NCI-H1092 (cell line): ENCODE measurements around the gene SYT9.

Source experiments
- DNase-seq: peaks from one replicate; lab custom pipeline; 2025; lab: John Stamatoyannopoulos, UW

SYT9 gene

GRCh38 chr11:7428196-7428595, 176.5 kb downstream of the SYT9 start:
- no peak for DNase-seq

GRCh38 chr11:7430496-7430895, 178.8 kb downstream of the SYT9 start:
- DNase-seq, result no peak

- no peak for DNase-seq
These were observed 183.5 kb downstream of the SYT9 start for GRCh38 chr11:7435176-7435575.

DNA sequence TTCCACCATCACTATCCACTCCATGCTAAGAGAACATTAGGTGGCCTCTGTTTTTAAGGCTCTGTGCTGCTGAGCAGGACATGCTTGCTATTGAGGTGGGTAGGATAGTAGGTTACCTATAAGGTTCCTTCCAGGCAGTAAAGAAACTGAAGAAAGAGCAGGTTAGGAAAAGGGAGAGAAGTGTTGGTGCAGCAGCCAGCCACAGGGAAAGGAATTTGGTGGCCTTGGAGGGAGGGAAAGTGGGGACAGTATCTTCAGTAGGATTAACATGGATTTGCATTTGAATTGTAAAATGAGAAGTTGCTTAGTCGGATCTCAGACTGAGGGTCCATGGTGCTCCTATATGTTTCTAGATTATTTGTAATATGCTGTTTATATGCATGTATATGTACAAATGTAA, 184.4 kb downstream of the SYT9 start:
- DNase-seq, result no peak

DNA sequence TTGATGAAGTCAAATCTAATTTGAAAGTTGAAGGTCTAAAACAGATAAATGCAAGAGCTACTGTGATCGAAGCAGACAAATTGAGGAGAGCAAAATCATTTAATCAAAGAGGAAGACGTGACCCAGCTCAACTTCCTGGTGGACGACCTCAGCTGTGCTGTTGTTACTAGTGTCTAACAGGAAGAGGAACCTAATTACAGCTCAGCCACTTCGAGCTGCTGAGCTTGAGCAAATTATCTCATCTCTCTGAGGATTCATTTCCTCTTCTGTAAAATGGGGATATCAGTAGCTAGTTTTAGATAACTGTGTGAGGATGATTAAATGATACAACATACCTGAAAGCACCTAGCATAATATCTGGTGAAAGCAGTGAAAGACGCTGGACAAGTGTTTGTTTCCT, 185.0 kb downstream of the SYT9 start:
- no peak for DNase-seq

DNA sequence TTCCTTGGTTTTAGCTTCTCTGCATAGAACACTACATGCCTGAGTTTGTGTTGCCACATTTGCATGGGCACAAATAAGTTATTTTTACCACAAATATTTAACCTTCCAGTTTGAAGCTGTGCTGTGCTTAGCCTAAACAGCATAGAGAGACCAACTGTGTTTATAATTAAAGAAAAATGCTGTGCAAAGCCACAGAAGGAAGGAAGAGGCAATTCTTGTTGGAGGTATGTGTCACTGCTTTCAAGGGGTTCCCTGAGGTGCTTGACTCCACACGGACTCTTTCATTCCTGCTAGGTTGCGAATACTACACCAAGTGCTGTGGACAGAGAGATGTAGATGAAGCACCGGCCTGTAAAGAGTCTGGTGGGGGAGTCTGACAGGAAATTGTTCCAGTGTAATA, 186.0 kb downstream of the SYT9 start:
- DNase-seq, result no peak

DNA sequence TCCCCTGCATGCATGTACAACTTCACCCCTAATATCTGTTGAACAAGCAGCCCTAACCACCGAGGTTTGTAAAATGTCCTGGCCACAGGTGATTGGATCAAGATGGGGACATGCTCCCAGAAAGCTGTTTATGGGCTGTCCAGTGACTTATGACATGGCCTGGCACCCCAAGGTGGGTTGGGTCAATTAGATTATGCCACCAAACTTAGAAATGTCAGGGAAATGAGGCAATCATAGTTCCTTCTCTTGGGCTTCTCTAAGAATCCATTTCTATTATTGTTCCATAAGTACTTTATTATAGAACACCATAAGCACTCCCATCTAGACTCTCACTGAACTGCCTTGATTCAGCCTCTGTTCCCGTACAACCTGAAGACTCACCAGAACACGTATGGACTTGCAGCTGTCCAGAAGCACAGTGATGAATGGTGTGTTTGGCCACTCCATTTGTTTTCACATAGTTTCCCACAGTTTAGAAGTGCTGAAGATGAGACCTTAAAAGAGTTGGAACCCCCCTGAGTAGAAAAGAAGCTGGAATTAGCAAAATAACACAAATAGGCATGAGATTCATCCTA, 188.1 kb downstream of the SYT9 start:
- no peak for DNase-seq

DNA sequence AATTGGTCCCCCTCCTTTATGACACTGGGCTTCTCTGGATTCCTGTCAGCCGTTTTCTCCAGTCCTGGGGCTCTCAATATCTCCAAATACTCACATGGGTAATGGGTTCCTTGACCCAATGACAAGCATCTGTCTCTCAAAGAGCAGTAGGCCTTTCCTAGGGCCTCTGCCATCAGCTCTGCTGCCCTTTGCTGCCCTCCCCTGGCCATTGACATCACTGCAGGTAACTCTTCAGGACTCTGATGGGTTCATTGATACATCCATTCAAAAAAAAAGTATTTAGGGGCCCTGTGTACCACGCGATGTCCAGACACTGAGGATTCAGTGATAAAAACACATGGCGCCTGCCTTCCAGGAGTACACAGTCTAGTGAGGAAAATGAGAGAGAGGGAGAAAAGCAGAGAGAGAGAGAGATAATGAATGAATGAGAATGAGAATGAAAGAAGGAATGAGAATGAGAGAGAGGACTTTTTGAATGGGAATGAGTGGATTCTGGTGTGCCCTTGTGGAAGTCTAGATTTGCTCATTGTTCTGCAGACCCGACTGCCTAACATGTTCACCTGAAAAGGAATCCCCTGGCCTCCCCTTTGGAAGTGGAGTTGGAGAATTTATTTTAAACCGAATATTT, 191.0 kb downstream of the SYT9 start:
- peak; percentile 55 for DNase-seq

DNA sequence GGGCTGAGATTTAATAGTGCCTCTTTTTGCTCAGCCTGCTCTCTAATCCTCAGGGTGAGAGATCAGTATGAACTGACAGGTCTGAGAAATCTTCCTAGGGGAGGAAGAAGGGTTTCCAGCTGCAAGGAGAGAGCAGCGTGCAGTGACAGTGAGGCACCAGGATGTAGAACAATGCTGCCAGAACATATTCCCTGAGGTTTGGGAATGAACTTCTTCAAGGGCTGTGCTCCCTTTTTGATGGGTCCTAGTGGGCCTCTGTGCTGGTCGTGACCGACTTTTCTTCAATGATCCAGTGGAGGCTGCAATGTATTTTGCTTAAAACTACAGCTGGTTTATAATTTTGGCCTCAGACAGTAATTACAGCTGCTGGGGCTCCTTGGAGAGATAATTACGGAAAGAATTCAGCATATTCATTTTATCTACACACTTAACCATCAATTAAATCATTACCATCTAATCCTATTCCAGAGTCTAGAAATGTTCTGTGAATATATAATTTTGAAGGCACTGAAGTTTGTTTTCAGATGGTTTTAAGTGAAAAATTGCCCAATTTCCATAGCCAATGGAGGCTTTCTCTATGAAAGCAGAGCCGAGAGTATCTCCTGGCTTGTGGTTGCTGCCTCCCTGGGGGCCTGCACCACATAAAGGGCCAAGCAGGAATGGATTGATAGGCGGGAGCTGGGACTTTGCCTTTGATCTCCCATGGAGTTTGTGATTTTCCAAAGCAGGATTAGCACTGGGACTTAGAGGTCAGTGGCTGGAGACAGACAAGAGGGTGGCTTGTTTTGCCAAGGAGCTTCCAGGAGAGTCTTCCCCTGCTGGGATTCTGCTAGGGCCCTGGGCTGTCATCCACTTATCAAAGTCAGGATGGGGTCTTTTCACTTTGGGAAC, 192.6 kb downstream of the SYT9 start:
- DNase-seq, result no peak

DNA sequence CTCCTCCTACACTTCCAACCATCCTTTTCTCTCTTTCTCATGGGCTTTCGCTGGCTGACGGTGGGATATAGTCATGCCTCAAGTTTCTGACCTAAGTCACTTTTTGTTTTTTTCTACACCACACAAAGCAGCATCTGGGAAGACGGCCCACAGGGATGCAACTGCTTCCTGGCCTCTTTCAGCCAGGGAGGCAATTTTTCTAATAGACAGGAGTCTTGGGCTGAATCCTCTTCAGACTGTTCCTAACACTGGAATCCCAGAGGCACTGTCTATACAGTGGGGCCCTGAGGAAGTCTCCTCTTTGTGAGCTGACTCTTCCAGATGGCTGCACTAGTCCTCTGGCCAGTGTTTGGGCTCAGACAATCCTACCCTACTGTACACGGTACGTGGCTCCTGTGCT, 193.9 kb downstream of the SYT9 start:
- DNase-seq, result no peak

DNA sequence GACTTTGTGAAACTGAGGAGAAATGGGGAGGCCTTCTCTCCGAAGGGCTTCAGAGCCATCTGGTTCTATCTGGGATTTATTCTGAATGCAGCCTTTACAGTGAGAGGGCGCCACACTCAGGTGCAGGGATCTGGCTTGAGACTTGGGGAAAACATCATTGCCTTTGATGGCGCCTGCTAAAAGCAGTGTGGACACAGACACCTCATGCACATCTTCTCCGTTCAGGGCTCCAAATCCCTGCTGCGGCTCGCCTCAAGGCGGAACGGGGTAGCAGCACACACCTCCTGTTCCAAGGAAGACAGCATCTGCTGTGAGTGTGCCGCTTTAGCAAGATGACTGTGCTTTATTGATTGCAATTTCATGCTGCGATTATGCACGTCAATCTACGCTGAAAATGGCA, 196.5 kb downstream of the SYT9 start:
- DNase-seq, result no peak

DNA sequence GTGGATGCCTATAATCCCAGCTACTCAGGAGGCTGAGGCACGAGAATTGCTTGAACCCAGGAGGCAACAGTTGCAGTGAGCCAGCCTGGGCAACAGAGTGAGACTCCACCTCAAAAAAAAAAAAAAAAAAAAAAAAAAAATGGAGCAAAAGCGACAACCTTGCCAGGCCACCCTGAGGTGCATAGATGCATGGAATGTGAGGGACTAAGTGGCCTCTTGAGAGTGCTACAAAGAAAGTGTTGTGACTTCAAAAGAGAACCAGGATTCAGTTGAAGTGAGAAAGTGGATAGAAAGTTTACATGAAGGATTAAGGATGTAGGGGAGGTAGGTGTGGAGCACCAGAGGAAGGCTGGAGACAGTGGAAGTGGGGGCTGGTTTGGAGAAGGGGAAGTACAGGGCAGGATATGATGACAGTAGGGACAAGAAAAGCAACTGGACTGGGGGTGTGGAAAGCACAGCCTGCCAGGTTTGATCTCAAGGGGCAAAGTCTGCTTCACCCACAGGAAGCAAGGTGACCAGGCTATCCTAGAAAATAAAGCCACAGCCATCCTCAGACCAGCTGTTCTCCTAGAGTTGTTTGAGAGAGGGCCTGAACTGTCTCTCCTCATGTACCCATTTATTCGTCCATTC, 197.6 kb downstream of the SYT9 start:
- no peak for DNase-seq

- no peak for DNase-seq
These were observed 198.1 kb downstream of the SYT9 start for GRCh38 chr11:7449841-7450214.

DNA sequence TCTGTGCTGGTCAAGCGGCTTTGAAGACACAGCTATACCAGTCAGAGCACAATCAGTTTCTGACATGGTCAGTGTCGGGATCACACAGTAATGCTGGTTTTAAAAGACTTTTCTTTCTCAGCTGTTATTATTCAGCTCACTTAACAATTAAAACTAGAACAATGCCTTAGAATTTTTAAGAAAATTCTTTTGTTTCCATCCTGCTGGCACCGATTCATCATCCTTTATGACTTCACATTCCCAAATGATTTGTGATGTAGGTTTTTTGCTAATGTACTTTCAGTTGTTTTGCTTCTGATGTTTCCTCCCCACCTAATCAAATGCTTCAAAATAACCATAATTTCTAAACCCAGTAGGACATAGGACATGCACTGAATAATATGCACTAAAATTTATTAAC, 199.1 kb downstream of the SYT9 start:
- no peak for DNase-seq

- no peak for DNase-seq
These were observed 199.8 kb downstream of the SYT9 start for GRCh38 chr11:7451520-7451919.

DNA sequence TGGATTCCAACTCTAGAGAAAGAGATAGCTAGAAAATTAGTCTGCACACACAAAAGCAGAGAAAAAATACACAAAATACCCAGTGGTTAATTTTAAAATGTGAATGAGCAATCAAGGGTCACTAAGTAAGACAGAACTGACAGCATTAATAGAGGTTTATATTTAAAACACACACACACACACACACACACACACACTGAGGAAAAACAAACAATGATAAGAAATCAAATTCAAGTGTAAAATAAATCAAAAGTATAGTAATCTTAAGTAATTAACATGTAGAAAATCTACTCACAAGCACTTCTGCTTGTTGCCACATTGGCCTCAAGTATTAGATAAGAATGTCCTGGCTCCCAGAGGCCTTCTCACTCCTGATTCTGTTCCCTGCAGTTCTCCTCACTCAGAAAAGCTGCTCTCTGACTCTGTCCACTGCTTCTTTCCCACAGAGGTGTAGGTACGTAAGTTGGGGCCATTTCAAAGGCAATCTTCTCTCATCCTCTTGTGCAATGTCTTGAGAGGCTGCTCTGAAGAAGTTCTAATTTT, 200.3 kb downstream of the SYT9 start:
- DNase-seq, result no peak

- no peak for DNase-seq
These were observed 203.2 kb downstream of the SYT9 start for GRCh38 chr11:7454854-7455253.

GRCh38 chr11:7457211-7457610, 205.5 kb downstream of the SYT9 start:
- no peak for DNase-seq

- DNase-seq, result no peak
These were observed 211.0 kb downstream of the SYT9 start for GRCh38 chr11:7462706-7463105.

- DNase-seq, result no peak
These were observed 215.9 kb downstream of the SYT9 start for GRCh38 chr11:7467652-7468051.

- no peak for DNase-seq
These were observed 217.7 kb downstream of the SYT9 start for GRCh38 chr11:7469351-7469865.

- no peak for DNase-seq
These were observed 219.4 kb downstream of the SYT9 start for GRCh38 chr11:7471071-7471470.
